ENCODE results near the gene ZNF512B. TPM values are rescaled to one million over a fixed set of nuclear protein-coding genes. Genes with fewer than 3 reads are reported as not detected.
"Not testable (repeated sequence)": the region's sequence is repeated elsewhere in the genome, so short reads cannot be mapped to it uniquely, and the experiment has no call there.

Gene ZNF512B
- total RNA-seq, 1 donor from 2014 or later: 11.3 TPM

GRCh38 chr20:63920226-63920625, 49.5 kb downstream of the ZNF512B start:
- ATAC-seq (ENCODE audit: poor library complexity): no peak
- intact Hi-C loops (cut with DNase I): no loop called here
- no peak for DNase-seq

DNA sequence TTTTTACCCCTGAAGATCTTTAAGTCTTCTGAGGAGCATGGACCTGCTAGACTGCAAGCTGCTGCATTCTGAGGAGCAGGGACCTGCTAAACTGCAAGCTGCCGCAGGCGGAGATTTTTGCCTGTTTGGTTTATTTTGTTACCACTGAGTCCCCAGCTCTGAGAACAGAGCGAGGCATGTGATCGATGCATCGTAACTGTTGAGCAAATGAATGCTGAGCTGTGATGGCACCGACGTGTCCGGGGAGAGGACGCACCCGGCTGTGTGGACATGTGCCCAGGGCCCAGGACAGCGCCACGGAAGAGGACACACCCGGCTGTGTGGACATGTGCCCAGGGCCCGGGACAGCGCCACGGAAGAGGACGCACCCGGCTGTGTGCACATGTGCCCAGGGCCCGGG, 50.6 kb downstream of the ZNF512B start:
- DNase-seq: no peak

DNA sequence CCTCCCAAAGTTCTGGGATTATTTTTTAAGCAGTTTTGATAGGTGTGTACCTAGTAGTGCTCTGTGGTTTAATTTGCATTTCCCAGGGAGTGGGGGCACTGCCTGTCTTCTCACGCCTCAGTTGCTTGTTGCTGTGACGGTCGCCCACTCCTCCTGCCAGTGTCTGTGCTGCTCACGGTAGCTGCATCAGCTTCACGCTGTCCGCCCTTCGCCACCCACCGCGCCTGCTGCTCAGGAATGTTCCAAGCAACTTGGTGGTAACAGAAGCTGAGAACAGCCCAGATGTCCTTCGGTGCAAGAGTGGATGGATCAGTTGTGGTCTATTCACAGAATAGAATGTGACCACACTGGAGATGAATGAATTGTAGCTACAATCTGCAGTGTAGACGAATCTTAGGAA, 51.9 kb downstream of the ZNF512B start:
- intact Hi-C loops (cut with DNase I): no loop called here

More for the DNA sequence above, 50.6 kb downstream of the ZNF512B start:
- intact Hi-C loops (cut with DNase I): no loop called here
- ATAC-seq (ENCODE audit: poor library complexity): no peak

DNA sequence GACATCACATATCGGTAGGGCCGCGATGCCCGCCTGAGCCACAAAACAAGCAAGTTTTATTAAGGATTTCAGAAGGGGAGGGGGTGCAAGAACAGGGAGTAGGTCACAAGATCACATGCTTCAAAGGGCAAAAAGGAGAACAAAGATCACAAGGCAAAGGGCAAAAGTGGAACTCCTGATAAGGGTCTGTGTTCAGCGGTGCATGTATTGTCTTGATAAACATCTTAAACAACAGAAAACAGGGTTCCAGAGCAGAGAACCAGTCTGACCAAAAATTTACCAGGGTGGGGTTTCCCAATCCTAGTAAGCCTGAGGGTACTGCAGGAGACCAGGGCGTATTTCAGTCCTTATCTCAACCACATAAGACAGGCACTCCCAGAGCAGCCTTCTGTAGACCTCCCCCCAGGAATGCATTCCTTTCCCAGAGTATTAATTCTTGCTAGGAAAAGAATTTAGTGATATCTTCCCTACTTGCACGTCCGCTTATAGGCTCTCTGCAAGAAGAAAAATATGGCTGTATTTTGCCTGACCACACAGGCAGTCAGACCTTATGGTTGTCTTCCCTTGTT, 53.3 kb downstream of the ZNF512B start:
- ATAC-seq (ENCODE audit: poor library complexity); DNase-seq; intact Hi-C loops (cut with DNase I): not testable (repeated sequence)

More for the DNA sequence above, 51.9 kb downstream of the ZNF512B start:
- DNase-seq (no peak), ATAC-seq (ENCODE audit: poor library complexity) (no peak)

GRCh38 chr20:63915471-63915870, 54.3 kb downstream of the ZNF512B start:
- DNase-seq: peak; percentile 79
- ATAC-seq (ENCODE audit: poor library complexity): peak; percentile 91
- intact Hi-C loops (cut with DNase I): no loop called here

GRCh38 chr20:63913768-63914167, 56.0 kb downstream of the ZNF512B start:
- DNase-seq (no peak), ATAC-seq (ENCODE audit: poor library complexity) (no peak)
- intact Hi-C loops (cut with DNase I): no loop called here

GRCh38 chr20:63911176-63911575, 58.6 kb downstream of the ZNF512B start:
- ATAC-seq (ENCODE audit: poor library complexity) (peak; percentile 19), DNase-seq (no peak)
- intact Hi-C loops (cut with DNase I): no loop called here

GRCh38 chr20:63908008-63908682, 61.6 kb downstream of the ZNF512B start:
- intact Hi-C loops (cut with DNase I): loop anchor here (5.0 kb wide), 1 partner anchor 64 kb away; no protein-coding TSS in a partner anchor
- no peak for ATAC-seq (ENCODE audit: poor library complexity)
- DNase-seq: no peak

Small RNA genes within 50 kb of the gene (microRNA-seq; reads per million reads assigned to microRNA genes)
- gene MIR1914 (1.3 reads per million), gene MIR647 (not detected), gene MIR941-1 (not detected), gene MIR941-2 (not detected), gene MIR941-3 (not detected), gene MIR941-4 (not detected), gene MIR941-5 (not detected)

Other genes starting within 250 kb of the ZNF512B start
- 1.6 TPM for gene LIME1, start 233.3 kb downstream of the ZNF512B start, total RNA-seq
- 95.0 TPM for gene SLC2A4RG, start 230.2 kb downstream of the ZNF512B start, total RNA-seq
- 13.5 TPM for gene ZBTB46, start 138.7 kb downstream of the ZNF512B start, total RNA-seq
- not detected for gene ABHD16B, start 108.4 kb downstream of the ZNF512B start, total RNA-seq
- gene TPD52L2, start 104.7 kb downstream of the ZNF512B start, total RNA-seq: 69.0 TPM
- gene DNAJC5, start 74.8 kb downstream of the ZNF512B start, total RNA-seq: 42.3 TPM
- 54.4 TPM for gene UCKL1, start 13.5 kb downstream of the ZNF512B start, total RNA-seq
- 6.0 TPM for gene SAMD10, start 9.7 kb upstream of the ZNF512B start, total RNA-seq
- 45.3 TPM for gene PRPF6, start 11.2 kb upstream of the ZNF512B start, total RNA-seq
- gene C20orf204, start 66.3 kb upstream of the ZNF512B start, total RNA-seq: 0.38 TPM
- gene SOX18, start 79.7 kb upstream of the ZNF512B start, total RNA-seq: 34.3 TPM
- 34.6 TPM for gene TCEA2, start 93.3 kb upstream of the ZNF512B start, total RNA-seq
- gene RGS19, start 109.6 kb upstream of the ZNF512B start, total RNA-seq: 6.7 TPM
- gene OPRL1, start 110.2 kb upstream of the ZNF512B start, total RNA-seq: 0.75 TPM
- gene LKAAEAR1, start 114.5 kb upstream of the ZNF512B start, total RNA-seq: not detected
- not detected for gene NPBWR2, start 137.6 kb upstream of the ZNF512B start, total RNA-seq
- gene MYT1, start 194.5 kb upstream of the ZNF512B start, total RNA-seq: 0.40 TPM